ENCODE results near the gene APOBEC3H.

APOBEC3H gene

GRCh38 chr22:39081598-39081997, 15.4 kb upstream of the APOBEC3H start:
- DNase-seq: no peak

GRCh38 chr22:39083212-39084165, 13.6 kb upstream of the APOBEC3H start:
- no peak for DNase-seq

GRCh38 chr22:39084666-39085065, 12.4 kb upstream of the APOBEC3H start:
- no peak for DNase-seq

- no peak for DNase-seq
These were observed 9.9 kb upstream of the APOBEC3H start for GRCh38 chr22:39087098-39087497.

- peak; percentile 21 for DNase-seq
These were observed 9.0 kb upstream of the APOBEC3H start for GRCh38 chr22:39087881-39088684.

GRCh38 chr22:39088685-39089032, 8.4 kb upstream of the APOBEC3H start:
- no peak for DNase-seq

GRCh38 chr22:39089928-39090327, 7.1 kb upstream of the APOBEC3H start:
- DNase-seq: no peak

GRCh38 chr22:39090426-39091064, 6.5 kb upstream of the APOBEC3H start:
- DNase-seq: no peak

GRCh38 chr22:39091126-39092081, 5.6 kb upstream of the APOBEC3H start:
- DNase-seq: no peak

- DNase-seq: no peak
These were observed 4.8 kb upstream of the APOBEC3H start for GRCh38 chr22:39092111-39092862.

- DNase-seq: no peak
These were observed 2.2 kb upstream of the APOBEC3H start for GRCh38 chr22:39094717-39095389.

GRCh38 chr22:39095971-39096370, 1.1 kb upstream of the APOBEC3H start:
- DNase-seq: no peak

- DNase-seq: no peak
These were observed 982 bp downstream of the APOBEC3H start for GRCh38 chr22:39098026-39098425.

GRCh38 chr22:39098576-39098975, 1.5 kb downstream of the APOBEC3H start:
- no peak for DNase-seq

- no peak for DNase-seq
These were observed 4.2 kb downstream of the APOBEC3H start for GRCh38 chr22:39101226-39101625.

- DNase-seq: no peak
These were observed 6.4 kb downstream of the APOBEC3H start for GRCh38 chr22:39103431-39103830.

- DNase-seq: no peak
These were observed 9.3 kb downstream of the APOBEC3H start for GRCh38 chr22:39106326-39106725.

- no peak for DNase-seq
These were observed 11.4 kb downstream of the APOBEC3H start for GRCh38 chr22:39108487-39108886.

GRCh38 chr22:39109361-39109760, 12.3 kb downstream of the APOBEC3H start:
- DNase-seq: no peak

- DNase-seq: no peak
These were observed 13.9 kb downstream of the APOBEC3H start for GRCh38 chr22:39110631-39111561.

All from NCI-H2171 (cell line).